Gastroesophageal sphincter (tissue), 3 donors: ENCODE measurements around the gene DNAI2.

Experiments used
- POLR2A ChIP-seq, 2 donors: fragments of 450-650 bp; IDR thresholded peaks; one replicate each; pipeline ENCODE4 v1.6.1; 2017; ENCODE audit warnings: antibody characterized with exemption in 2 of 2, mild to moderate bottlenecking in 2 of 2, moderate library complexity in 1 of 2
- TF ChIP-seq, protein P1 (sequence below), 4 experiments: fragments of 200-600 bp in 2 of 4; fragments of 450-650 bp in 2 of 4; sonication (generic) in 1 of 4; IDR thresholded peaks; one replicate each; pipeline ENCODE4 v1.5.1; 2017 to 2019; ENCODE audit warnings: antibody characterized with exemption in 4 of 4, mild to moderate bottlenecking in 2 of 4, moderate library complexity in 2 of 4

DNA sequence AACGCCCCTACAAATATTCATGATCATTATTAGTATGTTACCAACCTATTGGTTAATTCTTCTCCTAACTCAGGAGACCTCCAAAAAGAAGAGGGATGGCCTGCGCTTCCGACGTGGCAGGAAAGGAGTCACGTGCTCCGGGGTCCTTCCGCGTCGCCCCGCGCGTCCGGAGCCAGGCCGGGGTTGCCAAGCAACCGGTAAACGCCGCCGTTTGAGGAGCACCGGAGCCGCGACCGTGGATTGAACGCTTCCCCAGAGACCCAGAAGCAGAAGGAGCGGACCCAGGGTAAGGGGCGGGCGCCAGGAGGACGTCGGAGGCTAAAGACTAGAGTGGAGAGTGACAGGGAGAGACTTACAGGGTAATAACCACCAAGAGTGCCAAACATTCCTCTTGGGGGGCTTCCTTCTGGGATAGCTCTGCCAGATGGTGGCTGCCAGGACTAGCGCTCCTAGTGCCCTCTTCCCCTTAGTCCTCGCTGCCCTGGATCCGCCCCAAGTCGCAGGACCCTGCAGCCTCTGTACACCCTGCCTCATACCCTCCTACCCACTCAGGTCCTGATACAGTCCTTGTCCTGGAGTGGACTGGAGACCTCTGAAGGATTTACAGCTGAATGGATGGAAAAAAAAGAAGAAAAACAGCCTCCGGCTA is at the start of gene DNAI2:
- TF ChIP-seq, protein P1, sequence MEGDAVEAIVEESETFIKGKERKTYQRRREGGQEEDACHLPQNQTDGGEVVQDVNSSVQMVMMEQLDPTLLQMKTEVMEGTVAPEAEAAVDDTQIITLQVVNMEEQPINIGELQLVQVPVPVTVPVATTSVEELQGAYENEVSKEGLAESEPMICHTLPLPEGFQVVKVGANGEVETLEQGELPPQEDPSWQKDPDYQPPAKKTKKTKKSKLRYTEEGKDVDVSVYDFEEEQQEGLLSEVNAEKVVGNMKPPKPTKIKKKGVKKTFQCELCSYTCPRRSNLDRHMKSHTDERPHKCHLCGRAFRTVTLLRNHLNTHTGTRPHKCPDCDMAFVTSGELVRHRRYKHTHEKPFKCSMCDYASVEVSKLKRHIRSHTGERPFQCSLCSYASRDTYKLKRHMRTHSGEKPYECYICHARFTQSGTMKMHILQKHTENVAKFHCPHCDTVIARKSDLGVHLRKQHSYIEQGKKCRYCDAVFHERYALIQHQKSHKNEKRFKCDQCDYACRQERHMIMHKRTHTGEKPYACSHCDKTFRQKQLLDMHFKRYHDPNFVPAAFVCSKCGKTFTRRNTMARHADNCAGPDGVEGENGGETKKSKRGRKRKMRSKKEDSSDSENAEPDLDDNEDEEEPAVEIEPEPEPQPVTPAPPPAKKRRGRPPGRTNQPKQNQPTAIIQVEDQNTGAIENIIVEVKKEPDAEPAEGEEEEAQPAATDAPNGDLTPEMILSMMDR (IDR thresholded peaks at IDR 0.05) = no peak
- no peak for TF ChIP-seq POLR2A (IDR thresholded peaks at IDR 0.05)
